HG03064 (cell line): Measurements from ENCODE around the gene SNX10.

Experiments used
- ATAC-seq: cut with Tn5 transposase; IDR thresholded peaks from one replicate; pipeline ENCODE4 v1.9.1; 2021; ENCODE audit warnings: low read depth; ENCODE audit not compliant: unreplicated experiment

The SNX10 gene

DNA sequence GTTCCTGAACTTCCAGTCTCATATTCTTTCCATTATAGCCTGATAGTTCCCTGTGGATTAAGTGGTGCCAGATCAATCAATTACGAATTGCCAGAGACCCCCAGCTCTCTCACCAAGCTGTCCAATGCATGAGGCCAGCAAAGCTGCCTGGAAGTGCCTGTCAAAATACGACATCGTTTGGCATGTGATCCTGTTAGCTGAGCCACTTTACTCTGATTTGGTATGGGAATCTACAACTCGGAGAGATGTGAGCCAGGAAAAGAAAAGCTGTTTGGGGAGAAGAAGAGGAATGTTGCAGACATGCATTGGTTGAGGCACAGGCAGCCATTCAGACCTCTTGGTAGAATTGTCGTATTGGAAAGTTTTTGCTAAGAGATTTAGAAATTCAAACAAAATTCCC is 3.9 kb downstream of the SNX10 start:
- ATAC-seq: no peak

DNA sequence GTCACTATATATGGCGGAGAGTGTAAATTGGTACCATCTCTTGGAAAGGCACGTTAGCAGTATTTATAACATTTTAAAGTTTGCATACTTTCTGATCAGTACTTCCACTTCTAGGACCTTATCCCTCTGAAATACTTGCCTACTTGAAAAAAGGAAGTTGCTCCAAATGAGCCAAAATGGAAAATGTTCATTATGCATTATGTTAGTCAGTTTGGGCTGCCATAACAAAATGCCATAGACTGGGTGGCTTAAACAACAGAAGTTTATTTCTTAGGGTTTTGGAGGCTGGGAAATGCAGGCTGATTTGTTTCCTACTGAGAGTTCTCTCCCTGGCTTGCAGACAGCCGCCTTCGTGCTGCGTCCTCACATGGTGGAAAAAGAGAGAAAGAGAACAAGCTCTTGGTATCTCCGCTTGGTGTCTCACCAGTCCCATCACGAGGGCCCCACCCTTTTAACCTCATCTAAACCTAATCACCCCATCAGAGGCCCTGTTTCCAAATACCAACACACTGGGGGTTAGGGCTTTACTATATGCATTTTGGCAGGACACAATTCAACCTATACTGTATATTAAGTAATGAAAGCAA is 6.9 kb downstream of the SNX10 start:
- no peak for ATAC-seq

DNA sequence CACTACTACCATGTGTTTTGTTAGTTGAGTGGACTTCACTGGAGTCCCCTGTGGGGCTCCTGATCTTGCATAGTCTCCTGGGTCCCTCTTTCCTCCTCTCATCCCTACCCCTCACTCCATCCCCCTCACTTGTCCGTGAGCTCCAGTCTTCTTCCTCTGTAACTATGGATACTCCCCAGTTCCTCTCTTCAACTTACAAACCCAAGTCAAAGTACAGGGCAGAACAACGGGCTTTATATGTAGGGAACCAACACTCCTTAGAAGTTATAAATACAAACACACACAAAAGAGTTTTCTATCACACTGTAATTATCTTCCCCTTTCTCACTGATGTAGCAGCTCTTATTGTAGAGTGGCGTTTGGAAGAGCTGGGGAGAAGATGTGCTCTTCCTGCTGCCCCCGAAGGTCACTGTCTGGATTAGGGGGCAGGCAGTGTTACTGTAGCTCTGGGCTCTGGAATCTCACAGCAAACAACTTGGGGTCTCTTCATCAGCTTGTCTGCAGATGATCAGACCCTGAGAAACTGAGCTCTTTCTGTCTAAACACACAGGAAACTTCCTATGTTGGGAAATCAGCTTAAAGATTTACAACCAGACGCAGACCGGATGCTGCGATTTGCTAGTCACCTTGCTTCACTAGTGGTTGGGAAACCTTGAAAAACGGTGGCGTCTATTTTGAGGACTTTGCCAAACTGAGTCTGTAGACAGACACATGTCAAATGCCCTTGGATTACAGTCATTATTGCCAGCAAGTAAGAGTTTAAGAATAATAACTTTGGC is 13.6 kb downstream of the SNX10 start:
- no peak for ATAC-seq

DNA sequence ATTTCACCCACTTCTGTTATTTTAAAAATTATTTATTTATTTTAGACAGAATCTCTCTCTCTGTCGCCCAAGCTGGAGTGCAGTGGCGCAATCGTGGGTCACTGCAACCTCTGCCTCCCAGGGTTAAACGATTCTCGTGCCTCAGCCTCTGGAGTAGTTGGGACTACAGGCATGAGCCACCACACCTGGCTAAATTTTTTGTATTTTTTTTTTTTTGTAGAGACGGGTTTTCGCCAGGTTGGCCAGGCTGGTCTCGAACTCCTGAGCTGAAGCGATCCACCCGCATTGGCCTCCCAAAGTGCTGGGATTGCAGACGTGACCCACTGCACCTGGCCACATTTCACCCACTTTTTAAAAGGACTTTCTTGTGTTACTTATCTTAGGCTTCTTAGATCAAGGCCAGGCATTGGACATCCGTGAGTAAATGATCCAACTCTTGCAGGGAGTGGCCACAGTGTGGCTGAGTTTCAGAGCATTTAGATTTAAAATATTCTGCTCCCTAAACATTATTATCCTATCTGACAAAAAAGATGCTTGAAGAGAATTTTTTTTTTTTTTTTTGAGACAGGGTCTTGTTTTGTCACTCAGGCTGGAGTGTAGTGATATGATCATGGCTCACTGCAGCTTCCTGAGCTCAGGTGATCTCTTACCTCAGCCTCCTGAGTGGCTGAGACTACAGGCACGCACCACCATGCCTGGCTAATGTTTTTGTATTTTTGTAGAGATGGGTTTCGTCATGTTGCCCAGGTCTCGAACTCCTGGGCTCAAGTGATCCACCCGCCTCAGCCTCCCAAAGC is 14.4 kb downstream of the SNX10 start:
- no peak for ATAC-seq

DNA sequence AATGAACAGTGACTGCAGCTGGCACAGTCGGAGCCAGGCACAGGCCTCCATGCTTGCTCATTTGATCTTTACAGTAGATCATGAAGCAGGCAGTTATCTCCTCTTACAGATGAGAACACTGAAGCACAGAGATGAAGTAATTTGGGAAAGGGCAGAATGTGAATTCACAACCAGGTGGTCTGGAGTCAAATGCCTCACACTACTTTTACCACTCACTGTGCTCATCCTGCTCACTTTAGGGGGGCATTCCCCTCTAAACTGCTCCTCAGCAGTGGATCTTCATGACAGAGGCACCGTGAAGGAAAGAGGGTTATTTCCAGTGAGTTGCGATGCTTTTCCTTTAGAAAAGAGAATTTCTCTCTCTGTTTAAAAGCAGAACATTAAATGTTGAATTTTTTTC is 15.1 kb downstream of the SNX10 start:
- no peak for ATAC-seq

DNA sequence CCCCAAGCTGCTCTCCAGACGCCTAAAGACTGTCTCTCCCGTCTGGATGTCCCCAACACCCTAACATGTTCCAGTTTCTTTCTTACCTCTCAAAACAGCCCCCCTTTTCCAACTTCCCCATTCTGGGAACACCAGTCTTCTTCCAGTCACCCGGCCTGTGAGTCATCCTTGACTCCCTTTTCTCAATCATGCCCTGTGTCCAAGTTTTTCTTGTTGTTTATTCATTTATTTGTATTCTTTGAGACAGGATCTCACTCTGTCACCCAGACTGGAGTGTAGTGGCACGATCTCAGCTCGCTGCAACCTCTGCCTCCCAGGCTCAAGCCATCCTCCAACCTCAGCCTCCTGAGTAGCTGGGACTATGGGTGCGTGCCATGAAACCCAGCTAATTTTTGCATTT is 15.6 kb downstream of the SNX10 start:
- no peak for ATAC-seq

DNA sequence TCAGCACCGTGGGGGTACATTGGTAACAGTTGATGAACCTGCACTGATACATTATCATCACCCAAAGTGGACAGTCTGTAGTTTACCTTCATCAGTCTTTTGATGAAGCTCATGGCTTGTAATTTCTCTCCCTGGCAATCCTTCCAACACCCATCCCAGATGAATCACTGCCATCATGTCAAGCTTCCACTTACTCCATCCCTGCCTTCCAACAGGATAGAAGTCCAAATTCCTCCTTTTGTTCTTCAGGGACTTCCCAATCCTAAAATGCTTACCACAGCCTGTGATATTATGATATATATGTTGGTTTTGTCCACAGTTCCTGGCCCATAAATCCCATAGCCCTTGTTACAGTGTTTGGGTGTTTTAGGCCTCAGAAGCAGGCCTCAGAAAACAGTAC is 16.1 kb downstream of the SNX10 start:
- no peak for ATAC-seq

DNA sequence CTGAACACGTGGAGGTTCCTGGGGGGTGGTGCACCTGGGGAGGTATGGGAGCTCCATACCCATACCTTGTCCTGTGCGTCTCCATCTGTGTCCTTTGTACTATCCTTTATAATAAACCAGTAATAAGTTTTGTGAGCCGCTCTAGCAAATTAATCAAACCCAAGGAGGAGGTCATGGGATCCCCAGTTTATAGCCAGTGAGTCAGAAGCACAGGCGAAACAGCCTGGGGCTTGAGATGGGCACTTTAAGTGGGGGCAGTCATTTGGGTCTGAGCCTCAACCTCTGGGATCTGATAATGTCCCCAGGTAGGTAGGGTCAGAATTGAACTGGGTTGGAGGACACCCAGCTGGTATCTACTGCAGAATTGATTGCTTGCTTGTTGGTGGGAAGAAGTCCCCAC is 16.9 kb downstream of the SNX10 start:
- ATAC-seq: no peak

DNA sequence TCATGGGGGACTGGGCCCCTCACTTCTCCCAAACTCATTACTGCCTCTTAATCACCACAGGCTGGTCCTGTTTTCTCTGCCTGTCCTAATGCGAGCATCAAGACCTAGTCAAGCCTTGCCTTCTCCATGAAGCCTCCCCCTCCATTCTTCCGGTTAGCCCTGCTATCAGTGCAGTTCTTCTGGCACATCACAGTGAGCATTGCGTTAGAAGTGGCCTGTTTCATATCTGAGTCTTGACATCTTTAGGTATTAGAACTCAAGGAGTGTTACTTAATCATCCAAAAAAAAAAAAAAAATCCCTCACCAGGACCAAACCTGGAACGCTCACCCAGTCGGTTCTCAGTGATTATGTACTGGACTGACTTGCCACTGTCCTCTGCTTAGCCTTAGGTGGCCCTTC is 17.4 kb downstream of the SNX10 start:
- no peak for ATAC-seq

DNA sequence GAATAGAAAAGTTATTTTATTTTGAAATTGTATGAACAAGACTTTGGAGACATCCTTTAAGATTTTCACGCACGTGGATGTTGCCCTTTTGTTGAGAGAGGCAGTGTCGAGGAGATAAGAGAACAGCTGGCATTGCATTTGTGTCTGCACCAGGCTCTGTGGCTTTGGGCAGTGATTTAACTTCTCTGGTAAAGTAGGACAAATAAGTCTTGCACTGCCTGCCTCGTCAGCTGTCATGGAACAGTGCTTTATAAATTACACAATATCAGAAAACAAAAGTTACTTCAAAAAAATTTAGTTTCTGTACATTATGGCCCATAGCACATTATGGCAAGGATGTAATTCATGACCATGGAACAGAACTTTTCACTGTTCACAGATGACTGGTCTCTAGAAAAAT is 20.1 kb downstream of the SNX10 start:
- no peak for ATAC-seq

DNA sequence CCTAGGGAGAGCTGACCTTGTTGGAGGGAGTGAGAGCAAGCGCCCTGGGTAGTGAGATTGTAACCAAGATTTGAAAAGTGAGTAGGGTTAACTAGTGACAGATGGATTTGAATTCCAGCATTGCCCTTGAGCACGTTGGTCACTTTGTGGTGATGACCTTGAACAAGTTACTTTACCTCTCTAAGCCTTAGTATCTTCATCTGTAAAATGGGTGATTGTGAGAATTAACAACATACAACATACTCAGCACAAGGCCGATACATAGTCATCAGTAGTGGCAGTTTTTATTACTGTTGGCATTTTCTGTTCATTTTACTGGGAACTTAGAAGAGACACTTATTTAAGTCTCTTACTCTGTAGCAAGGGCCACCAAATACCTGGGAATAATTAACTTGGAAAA is 25.5 kb downstream of the SNX10 start:
- no peak for ATAC-seq

DNA sequence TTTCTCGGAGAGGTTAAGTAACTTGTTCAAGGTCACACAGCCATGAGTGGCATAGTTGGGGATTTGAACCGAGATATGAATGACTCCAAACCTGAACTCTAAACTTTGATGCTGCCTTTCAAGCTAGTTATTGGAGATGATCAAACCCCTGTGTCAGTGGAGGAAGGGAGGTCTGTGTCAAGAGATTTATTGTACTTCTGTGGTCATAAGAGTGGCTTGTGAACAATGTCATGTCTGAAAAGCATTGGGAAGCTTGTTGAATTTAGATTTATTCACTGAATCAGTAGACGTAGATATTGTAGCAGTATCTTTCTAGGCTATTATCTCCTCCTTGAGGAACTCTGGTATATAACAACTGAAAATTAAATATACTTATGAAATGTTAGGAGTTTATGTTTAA is 27.3 kb downstream of the SNX10 start:
- no peak for ATAC-seq

DNA sequence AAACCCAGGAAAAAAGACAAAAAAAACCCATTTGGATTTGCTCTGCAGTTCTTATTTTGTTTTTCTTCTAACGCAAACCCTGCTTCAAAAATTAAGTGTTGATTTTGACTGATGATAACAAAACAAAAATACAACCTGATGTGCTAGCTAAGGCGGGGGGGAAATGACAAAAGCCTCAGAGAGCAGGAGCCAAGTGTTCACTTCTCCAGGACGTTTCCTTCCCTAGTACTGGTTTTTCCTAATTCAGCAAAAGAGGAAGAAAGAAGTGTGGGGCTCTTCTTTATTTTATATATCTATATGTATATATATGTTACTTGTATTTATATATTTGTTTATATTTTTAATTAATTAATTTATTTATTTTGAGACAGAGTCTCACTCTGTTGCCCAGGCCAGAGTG is 28.0 kb downstream of the SNX10 start:
- ATAC-seq: no peak

DNA sequence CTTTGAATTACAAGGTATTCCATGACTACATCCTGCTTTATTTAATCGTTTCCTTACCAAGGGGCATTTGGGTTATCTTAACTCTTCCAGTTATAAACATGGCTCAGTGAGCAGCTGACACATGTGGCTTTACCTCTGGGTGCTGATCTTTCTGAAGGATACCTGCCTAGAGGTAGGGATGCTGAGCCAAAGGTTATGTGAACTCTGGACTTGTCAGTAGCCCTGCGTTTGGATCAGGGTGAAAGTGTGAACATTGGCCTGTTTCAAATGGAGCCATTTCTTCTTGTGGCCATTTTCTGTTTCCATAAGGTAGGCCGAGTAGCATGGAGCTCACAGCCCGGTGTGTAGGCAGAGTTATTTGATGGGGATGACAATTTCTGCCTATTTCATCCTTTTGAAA is 29.2 kb downstream of the SNX10 start:
- no peak for ATAC-seq

DNA sequence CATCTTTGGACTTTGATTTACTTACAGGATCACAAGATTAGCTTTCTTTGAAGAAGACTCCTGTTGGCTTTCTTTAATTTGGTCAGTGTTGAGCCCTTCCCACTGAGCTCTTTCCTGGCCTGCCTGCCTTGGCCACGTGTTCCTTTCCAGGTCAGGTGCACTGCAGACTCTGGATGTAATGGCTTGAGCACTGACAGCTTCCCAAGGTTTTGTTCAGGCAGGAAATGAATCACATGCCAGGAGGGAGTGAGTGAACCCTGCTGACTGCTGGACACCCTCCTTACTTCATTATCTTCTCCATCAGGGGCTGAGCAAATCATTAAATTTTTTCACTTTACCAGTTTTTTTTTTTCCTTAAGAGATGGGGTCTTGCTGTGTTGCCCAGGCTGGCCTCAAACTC is 29.8 kb downstream of the SNX10 start:
- no peak for ATAC-seq

DNA sequence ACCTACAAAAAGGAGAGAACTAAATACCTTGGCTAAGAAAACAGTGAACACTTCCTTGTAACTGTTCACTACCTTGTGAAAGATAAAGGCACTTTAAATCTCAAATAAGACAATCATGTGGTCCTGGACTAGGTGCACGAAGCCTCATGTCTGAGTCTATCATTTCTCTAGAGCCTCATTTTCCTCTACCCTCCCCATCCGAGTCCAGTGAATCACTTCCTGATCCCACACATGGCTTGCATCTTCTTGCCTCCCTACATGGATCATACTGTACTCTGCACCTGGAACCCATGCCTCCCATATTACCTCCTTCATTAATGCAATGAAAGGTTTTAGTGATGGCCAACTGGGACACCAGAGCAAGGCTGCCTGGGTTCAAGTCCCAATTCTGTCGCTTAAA is 34.5 kb downstream of the SNX10 start:
- no peak for ATAC-seq

DNA sequence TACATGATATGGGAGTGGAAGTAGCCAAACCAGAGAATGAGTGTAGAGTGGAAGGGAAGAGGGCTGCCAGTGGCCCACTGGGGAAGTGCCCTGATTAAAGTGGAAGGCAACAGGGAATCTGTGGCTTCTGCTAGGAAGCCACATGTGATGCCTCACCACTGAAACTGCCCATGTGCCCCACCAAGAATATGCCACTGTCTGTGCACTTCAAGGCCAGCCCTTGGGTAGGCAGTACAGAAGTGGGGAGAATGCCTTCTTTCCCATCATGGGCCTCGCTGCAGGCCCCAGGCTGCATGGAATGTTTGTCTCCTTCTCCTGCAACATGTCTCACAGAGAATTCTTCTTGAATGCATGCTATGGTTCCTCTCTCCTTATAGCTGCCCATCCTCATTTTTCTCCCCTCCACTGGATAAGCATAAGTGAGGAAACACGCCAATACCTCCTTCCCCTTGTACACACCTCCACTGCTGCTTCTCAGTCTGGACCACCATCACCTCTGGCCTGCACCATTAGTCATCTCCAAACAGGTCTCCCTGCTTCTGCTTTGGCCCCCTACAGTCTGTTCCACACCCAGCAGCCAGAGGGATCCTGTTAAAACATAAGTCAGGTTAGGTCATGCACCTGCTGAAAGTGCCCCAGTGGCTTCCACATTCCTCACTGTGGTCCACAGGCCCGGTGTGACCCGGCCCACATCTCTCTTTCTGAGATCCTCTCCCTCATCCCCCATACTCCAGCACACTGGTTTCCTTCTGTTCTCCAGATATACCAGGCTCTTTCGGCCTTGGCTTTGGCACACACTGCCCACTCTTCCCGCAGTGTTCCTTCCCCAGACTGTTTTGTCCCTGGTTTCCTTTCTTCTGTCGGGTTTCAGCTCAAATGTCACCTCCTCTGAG is 37.1 kb downstream of the SNX10 start:
- ATAC-seq: no peak

DNA sequence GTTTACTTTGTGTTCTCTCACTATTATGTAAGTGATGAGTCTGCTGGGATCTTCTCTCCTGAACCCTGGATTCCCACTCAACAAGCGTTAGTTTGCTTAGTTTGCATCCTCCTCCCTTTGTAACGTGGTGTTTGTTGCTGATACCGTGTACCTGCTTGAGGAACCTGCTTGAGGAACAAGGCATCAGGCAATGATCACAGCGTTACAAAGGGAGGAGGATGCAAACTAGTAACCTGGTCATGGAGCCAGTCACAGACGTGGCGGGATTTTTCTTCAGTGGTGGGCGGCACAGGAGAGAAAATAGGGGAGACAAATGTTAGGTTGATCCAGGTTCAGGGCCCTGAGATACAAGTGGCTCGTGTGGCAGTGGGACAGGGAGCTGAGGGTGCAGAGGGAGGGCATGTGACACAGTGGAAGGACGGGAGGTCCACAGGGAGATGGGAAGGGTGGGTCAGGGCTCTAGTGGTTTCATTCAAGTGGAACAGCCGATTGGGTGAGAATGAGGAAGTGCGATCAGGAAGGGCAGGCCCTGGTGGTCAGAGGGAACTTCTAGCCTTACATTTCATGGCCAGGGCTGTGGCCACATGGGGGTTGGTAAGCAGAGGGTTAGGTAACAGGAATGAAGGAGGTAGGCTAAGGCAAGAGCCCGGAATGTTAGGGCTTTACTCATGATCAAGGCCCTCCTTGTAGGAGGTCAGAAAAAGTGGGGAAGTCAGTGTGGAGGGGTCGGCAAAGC is 38.0 kb downstream of the SNX10 start:
- no peak for ATAC-seq

DNA sequence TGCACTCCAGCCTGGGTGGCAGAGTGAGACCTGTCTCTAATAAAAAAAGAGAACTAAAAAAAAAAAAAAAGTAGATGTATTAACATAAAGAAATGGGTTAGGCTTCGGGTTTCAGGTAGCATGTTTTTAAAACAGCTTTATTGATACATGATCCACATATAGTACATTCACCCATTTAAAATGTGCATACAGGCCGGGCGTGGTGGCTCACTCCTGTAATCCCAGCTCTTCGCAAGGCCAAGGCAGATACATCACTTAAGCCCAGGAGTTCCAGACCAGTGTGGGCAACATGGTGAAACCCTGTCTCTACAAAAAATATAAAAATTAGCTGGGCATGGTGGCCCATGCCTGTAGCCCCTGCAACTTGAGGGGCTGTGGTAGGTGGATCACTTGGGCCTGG is 39.5 kb downstream of the SNX10 start:
- no peak for ATAC-seq

DNA sequence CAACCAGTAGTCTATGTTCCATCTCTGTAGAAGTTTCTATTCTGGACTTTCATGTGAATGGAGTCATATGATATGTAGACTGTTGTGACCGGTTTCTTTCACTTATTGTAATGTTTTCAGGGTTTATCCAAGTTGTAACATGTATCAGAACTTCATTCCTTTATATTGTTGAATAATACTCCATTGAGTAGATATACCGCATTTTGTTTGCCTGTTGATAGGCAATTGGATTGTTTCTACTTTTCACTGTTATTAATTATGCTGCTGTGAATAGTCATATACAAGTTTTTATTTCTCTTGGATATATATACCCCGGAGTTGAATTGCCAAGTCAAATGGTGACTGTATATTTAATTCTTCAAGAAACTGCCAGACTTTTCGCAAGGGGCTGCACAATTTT is 40.1 kb downstream of the SNX10 start:
- ATAC-seq: no peak
